BJ (cell line): ENCODE results near the gene PRKG1. TPM values are rescaled to one million over a fixed set of nuclear protein-coding genes. Genes with fewer than 3 reads are reported as not detected.

ENCODE experiments used
- CTCF ChIA-PET: fragments of 350-600 bp; formaldehyde crosslinking; extraction: SDS; loops from one replicate; lab custom pipeline; 2021; ENCODE audit warnings: antibody characterized with exemption, inconsistent platforms; lab: Yijun Ruan, JAX
- POLR2A ChIA-PET: fragments of 300-600 bp; sonication (Branson Sonifier 250); formaldehyde crosslinking; extraction: SDS; loops from one replicate; lab custom pipeline; 2021; ENCODE audit warnings: antibody characterized with exemption; lab: Charles Lee
- DNase-seq: peaks from one replicate; pipeline ENCODE4 v3.0.0-alpha.2; 2011; ENCODE audit warnings: low read depth
- H3K27me3 ChIP-seq: 2 replicates; pipeline ENCODE4 v1.6.0; 2011; ENCODE audit warnings: low read length; ENCODE audit not compliant: control insufficient read depth, insufficient read depth
- H3K36me3 ChIP-seq: 2 replicates; pipeline ENCODE4 v1.5.1; 2011; ENCODE audit warnings: low read length; ENCODE audit not compliant: control insufficient read depth, insufficient read depth
- H3K4me3 ChIP-seq: 2 replicates; pipeline ENCODE4 v1.5.1; 2011; ENCODE audit warnings: low read depth, mild to moderate bottlenecking, control low read depth, low read length
- polyA plus RNA-seq: library from polyadenylated mRNA; depleted of rRNA; stranded (reverse); fragments of >200 nt; gene quantifications from 2 replicates; pipeline ENCODE4 v1.2.3, GENCODE V29; 2011
- TF ChIP-seq, protein P1 (sequence below): IDR thresholded peaks from 2 replicates; pipeline ENCODE4 v1.5.1; 2011; ENCODE audit warnings: low read depth, mild to moderate bottlenecking, control low read depth, inconsistent platforms, low read length, moderate library complexity; ENCODE audit not compliant: insufficient read depth

PRKG1 gene
- polyA plus RNA-seq, 1 experiment: 9.7 TPM

DNA sequence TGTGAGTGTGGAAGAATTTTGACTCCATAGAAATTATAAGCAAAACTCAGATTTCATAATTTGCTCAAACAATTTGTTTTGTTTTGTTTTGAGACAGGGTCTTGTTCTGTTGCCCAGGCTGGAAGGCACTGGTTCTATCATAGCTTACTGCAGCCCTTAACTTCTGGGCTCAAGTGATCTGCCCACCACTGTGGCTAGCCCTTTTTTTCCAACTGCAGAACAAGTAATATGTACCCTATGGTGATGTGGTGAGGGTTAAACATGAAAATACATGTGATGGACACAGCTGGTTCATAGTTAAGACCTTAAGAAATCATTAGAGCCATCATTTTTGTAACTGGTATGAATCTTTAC lies 594.0 kb downstream of the PRKG1 start:
- Histone ChIP-seq H3K4me3 (no peak overlapping the region), H3K27me3 (no peaks in the 10 kb centered on the region), H3K36me3 (no peaks in the 10 kb centered on the region)
- TF ChIP-seq, protein P1, sequence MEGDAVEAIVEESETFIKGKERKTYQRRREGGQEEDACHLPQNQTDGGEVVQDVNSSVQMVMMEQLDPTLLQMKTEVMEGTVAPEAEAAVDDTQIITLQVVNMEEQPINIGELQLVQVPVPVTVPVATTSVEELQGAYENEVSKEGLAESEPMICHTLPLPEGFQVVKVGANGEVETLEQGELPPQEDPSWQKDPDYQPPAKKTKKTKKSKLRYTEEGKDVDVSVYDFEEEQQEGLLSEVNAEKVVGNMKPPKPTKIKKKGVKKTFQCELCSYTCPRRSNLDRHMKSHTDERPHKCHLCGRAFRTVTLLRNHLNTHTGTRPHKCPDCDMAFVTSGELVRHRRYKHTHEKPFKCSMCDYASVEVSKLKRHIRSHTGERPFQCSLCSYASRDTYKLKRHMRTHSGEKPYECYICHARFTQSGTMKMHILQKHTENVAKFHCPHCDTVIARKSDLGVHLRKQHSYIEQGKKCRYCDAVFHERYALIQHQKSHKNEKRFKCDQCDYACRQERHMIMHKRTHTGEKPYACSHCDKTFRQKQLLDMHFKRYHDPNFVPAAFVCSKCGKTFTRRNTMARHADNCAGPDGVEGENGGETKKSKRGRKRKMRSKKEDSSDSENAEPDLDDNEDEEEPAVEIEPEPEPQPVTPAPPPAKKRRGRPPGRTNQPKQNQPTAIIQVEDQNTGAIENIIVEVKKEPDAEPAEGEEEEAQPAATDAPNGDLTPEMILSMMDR: no peak
- ChIA-PET POLR2A (no interaction called here), CTCF (interaction anchor here (0.9 kb wide), 1 partner anchor 9 kb away, joined by 4 read pairs; no protein-coding TSS in a partner anchor)
- no peak for DNase-seq

DNA sequence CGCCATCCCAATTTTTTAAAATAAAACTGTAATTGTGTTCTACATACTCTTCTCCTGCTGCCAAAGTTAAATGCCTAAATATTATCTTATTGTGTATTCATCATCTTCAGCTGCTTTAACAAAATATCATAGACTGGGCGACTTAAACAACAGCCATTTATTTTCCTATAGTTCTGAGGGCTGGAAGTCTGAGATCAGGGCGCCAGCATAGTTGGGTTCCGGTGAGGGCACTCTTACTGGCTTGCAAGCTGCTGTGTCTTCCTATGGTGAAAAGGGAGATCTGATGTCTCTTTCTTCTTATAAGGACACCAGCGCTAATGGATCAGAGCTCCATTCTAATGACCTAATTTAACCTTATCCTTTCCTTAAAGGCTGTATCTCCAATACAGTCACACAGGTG lies 594.8 kb downstream of the PRKG1 start:
- H3K36me3 ChIP-seq: no peaks in the 10 kb centered on the region
- CTCF ChIA-PET: no interaction called here
- POLR2A ChIA-PET: no interaction called here

DNA sequence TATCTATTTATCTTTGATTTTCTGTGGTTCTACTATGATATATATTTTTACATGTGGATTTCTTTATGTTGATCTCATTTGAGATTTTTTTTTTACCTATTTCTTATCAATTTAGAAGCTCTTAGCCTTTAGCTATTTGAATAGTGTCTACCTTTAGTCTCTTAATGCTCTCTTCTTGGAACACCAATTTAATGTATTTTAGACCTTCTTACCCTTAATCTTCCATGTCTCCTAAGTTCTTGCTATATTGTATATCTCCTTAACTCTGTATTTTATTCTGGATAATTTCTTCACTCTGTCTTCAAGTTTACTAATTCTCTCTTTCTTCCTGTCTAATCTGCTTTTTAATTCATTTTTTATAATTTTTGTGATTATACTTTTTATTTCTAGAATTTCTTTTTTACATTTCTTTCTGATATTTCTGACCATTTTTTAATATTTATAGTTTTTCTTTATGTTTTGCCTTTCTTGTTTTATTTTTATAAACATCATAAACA lies 597.8 kb downstream of the PRKG1 start:
- DNase-seq: no peak
- CTCF ChIA-PET: no interaction called here
- POLR2A ChIA-PET: no interaction called here
- H3K4me3 ChIP-seq: no peak overlapping the region
- TF ChIP-seq, protein P1: no peak
- no peaks in the 10 kb centered on the region for H3K36me3 ChIP-seq
- no peaks in the 10 kb centered on the region for H3K27me3 ChIP-seq

More for the DNA sequence above, 594.8 kb downstream of the PRKG1 start:
- no peaks in the 10 kb centered on the region for H3K27me3 ChIP-seq
- H3K4me3 ChIP-seq: no peak overlapping the region
- DNase-seq: no peak
- TF ChIP-seq, protein P1: no peak

DNA sequence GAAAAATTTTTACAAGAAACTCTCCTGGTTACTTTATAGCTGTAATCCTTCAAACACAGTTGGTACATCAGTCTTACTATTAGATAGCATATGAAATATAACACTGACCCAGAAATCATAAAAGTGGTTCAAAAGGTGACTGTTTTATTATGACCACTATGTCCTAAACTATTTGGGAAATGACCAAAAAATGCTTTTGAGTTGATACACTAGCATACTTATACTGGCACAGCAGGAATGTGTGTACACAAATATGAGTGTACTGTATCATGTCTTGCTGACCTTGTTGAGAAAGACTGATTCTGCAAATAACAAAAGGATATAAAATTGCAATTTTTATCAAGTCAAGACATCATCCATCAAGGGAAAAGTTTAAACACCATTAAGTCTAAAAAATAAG lies 600.8 kb downstream of the PRKG1 start:
- no peaks in the 10 kb centered on the region for H3K27me3 ChIP-seq
- ChIA-PET POLR2A (no interaction called here), CTCF (no interaction called here)
- DNase-seq: no peak
- TF ChIP-seq, protein P1: no peak
- no peak overlapping the region for H3K4me3 ChIP-seq
- H3K36me3 ChIP-seq: no peaks in the 10 kb centered on the region

DNA sequence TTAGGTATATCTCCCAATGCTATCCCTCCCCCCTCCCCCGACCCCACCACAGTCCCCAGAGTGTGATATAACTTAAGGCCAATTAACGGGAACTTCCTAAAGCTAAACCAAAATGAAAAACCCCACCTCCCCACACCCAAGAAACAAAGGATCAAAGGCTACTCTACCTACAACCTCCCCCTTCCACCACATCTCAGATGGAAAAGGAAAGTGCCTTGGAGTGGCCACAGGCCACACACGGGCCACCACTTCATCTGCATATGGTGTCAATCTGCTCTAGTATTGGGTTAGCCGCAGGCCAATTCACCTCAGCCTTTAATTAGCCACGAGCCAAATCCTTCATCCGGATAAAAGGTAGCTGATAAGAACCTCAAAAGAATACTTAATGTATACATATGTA lies 605.6 kb downstream of the PRKG1 start:
- ChIA-PET CTCF (interaction anchor here (0.6 kb wide), 2 partner anchors 152 to 460 kb away, joined by 3 read pairs; no protein-coding TSS in a partner anchor), POLR2A (no interaction called here)
- no peak for DNase-seq
- Histone ChIP-seq H3K36me3 (no peaks in the 10 kb centered on the region), H3K27me3 (no peaks in the 10 kb centered on the region), H3K4me3 (no peak overlapping the region)
- TF ChIP-seq, protein P1: no peak
